Stimulated activated CD8-positive, alpha-beta memory T cell treated with anti-CD3 and anti-CD28 coated beads, Interleukin-7, amount 100 ng/mL, for 1 hour (primary cell): ENCODE measurements around the gene HSD17B12.

Experiments
- DNase-seq, 2 donors: peaks; one replicate each; pipeline ENCODE4 v3.0.0-alpha.2; 2020; ENCODE audit warnings: low read depth in 2 of 2

The HSD17B12 gene

DNA sequence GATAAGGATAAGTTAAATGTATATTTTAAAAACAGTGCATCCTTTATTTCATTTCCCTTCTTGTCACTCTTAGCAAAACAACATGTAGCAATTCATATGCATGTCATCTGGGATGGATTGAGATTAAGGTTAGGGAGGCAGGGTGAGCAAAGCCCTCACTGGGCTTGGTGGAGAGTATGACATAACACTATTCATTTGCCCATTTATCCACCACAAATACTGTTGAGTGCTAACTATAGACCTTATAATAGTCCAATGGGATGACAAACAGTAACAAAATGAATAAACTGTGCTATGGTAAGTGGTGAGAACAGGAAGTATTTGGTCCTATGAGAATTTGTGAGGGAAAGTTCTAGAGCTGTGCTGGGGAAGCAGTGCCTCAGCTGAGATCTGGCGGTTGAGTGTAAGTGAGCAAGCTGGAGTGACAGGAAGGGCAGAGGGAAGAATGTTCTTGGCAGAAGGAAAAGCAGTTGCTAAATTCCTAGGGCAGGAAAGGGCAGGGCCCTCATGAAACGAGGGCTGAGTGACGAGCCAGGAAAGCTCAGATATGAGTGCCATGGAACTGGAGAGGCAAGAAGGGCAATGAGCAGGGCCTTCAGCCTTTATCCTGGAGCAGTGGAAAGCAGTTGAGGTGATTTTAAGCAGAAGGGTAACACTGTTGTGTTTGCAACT is 6.7 kb downstream of the HSD17B12 start:
- no peak for DNase-seq

DNA sequence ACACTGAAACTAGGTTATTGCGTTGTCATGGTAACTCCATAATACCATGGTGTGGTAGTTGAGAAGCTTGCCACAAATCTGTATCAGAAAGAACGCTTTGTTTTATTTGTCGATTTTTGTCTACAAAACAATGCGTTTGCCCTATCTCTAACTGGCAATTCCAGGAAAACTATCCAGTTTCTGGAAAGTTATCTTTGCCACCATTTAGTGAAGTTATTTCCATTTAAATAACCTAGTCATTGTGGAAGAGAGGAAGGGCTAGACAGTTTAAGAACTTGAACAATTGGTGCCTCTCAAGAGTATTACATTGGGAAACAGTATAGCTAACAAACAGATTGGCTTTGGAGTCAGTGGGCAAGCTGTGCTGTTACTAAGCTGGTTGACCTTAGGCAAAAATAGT is 7.9 kb downstream of the HSD17B12 start:
- no peak for DNase-seq

DNA sequence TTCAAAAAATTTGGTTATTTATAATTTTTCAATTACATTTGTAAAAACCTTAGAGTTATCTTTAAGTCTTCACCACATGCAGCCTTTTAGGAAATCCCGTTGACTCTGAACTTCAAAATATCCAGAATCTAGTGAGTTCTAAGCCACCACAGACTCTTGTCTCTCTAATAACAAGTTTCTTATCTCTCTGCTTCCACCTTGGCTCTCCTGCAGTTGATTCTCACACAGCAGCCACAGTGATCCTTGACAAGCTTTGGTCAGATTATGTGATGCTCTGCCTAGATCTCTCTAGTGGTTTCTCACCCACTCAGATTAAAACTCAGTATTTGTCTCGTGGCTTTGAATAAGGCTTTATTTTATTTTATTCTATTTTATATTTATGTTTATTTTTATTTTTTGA is 8.6 kb downstream of the HSD17B12 start:
- no peak for DNase-seq

DNA sequence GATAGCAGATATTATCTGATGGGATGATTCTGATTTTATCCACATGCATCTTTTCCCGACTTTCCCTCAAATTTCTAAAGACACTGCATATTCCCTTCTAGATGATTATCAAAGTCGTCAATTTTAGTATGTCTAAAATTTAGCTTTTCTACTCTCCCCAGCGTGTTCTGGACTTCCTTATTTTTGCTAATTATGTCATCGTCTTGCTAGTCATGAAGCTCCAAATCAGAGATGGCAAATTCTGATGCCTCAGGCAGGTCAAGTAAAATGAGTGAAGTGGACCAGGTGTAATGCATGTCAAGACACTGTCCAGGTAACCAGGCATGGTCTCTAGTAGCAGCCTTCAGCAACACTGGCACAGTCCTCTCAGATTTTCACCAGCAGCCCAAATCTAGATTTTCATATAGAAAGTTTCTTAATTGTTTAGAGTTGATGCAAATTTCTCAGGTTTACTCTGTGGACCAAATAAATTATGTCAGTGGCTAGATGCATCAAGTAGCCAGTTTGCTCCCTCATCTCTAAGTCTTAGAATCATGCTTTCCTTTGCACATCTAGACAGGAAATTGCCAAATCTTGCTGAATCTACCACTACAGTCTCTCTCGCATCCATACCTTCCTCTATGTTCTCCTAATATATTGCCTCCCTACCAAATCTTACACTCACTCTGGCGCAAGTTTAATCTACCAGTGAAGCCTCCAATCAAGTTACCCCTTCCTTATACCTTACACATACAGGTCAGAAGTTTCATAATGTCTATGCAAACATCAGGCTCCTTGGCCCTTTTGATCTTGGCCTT is 10.6 kb downstream of the HSD17B12 start:
- no peak for DNase-seq

DNA sequence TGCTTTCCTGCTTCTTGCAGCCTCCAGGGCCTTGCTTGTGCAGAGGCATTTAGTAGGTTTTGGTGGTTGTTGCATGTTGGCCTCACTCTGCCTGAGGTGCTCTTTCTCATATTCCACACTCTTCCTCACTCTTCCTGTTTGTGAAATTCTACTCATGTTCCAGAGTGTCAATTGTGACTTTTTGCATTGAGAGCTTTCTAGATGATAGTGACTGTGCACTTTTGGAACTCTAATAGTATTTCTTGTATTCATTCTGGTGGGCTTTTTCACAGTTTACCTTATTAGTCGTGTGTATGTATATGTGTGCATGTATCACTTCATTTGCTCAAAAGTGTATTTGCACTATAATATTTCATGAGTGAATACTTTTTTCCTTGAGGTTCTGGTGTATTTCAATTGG is 11.3 kb downstream of the HSD17B12 start:
- DNase-seq, result no peak

GRCh38 chr11:43693069-43693468 is 12.5 kb downstream of the HSD17B12 start:
- DNase-seq, result no peak

GRCh38 chr11:43693731-43694130 is 13.2 kb downstream of the HSD17B12 start:
- DNase-seq, result no peak

GRCh38 chr11:43694477-43694876 is 13.9 kb downstream of the HSD17B12 start:
- no peak for DNase-seq

- DNase-seq, result no peak
These were observed 17.1 kb downstream of the HSD17B12 start for GRCh38 chr11:43697679-43698078.

- no peak for DNase-seq
These were observed 19.3 kb downstream of the HSD17B12 start for GRCh38 chr11:43699870-43700269.

GRCh38 chr11:43706631-43707030 is 26.1 kb downstream of the HSD17B12 start:
- DNase-seq, result no peak

- no peak for DNase-seq
These were observed 28.2 kb downstream of the HSD17B12 start for GRCh38 chr11:43708776-43709175.

GRCh38 chr11:43709689-43710088 is 29.2 kb downstream of the HSD17B12 start:
- no peak for DNase-seq

DNA sequence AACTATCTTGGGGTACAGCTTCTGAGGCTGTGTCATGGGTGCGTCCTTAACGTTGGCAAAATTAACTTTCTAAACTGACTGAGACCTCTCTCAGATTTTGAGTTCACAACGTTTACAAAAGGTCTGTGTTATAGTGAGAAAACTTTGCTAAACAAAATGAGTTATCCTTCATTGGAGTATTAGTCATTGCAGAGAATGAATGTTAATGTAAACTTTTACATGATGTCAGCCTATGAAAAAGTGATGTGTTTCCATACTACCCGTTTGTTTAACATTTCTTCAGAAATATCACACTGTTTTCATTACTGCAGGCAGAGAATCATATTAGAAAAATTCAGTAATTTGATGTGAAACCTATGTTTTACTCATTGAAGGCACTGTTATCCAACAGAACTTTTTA is 32.1 kb downstream of the HSD17B12 start:
- no peak for DNase-seq

GRCh38 chr11:43718373-43718772 is 37.8 kb downstream of the HSD17B12 start:
- DNase-seq, result no peak

GRCh38 chr11:43723617-43724016 is 43.1 kb downstream of the HSD17B12 start:
- DNase-seq, result no peak

DNA sequence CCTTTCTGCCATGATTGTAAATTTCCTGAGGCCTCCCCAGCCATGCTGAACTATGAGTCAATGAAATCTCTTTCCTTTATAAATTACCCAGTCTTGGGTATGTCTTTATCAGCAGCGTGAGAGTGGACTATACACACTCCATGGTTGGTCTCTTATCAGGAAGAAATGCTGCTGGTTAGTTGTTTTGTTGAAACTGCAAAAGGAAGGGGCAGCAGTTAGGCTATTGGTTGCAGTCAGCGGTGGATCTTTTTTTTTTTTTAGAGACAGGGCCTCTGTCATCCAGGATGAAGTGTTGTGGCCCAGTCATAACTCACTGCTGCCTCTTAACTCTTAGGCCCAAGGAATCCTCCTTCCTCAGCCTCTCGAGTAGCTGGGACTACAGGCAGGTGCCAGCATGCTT is 51.7 kb downstream of the HSD17B12 start:
- DNase-seq, result no peak

DNA sequence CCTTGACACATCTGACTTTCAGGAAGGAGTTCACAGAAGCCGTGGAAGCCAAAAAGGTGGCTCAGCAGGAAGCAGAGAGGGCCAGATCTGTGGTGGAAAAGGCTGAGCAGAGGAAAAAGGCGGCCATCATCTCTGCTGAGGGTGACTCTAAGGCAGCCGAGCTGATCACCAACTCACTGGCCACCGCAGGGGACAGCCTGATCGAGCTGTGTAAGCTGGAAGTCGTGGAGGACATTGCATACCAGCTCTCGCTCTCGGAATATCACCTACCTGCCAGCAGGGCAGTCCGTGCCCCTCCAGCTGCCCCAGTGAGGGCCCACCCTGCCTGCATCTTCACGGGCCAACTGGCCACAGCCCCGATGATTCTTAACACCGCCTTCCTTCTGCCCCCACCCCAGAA is 53.7 kb downstream of the HSD17B12 start:
- DNase-seq, result no peak

GRCh38 chr11:43735115-43735514 is 54.6 kb downstream of the HSD17B12 start:
- DNase-seq, result no peak

DNA sequence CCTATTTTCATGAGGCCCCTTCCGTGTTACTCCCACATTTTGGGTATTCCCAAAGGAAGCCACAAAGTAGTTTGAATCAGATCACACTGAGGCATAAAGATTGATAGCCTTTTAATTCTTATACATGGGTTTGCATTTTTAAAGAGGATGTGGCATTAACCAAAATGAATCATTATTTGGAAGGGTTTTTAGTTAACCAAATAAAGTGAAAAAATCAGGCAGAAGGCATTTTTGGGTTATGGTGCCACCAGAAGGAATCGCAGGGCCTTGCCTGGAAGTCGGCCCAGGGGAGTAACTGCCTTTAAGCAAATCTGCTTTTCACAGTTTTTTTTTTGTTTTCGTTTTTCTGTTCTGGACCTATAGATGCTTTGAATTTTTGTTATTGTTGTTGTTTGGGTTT is 55.4 kb downstream of the HSD17B12 start:
- DNase-seq, result no peak

DNA sequence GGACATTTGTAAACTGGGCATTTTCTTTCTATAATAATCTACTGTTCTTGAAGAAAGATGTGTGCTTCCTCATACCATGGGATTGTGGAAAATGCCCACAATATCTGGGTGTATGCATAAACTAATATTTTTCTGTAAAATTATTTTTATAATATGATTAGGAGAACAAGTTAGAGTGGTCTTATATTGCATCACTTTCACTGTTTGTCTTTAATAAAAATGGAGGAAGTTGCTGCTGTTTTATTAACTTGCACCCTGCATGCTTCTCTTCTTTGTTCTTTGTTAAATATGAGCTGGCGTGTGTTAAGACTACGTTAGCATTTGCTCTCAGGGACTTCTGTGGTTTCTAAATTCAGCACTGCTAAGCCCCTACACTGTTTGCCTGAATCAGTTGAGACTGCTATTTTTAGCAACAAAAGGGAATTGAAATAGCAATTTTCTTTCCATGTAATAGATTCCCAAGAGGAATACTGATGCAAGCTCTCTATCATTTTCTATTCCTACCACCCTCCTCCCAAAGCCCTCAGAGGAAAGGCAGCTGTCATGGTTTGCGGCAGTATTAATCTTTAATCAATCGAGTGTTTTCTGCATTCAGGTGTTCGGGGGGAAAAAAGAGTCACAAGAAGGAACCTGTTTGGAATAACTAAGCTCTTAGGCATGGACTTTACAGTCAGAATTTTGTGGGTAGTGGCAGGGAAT is 56.1 kb downstream of the HSD17B12 start:
- no peak for DNase-seq

- no peak for DNase-seq
These were observed 56.7 kb downstream of the HSD17B12 start for GRCh38 chr11:43737201-43737590.
